Prostate gland (tissue), 2 donors: ENCODE data around the gene ARHGAP4. TPM values are rescaled to one million over a fixed set of nuclear protein-coding genes. Genes with fewer than 3 reads are reported as not detected.
A peak's percentile ranks its signal among the peaks of the same experiment; 100 is the strongest.

Experiments
- DNase-seq: peaks from one replicate; pipeline ENCODE4 v3.0.0-alpha.2; 2019; ENCODE audit warnings: low spot score
- H3K27ac ChIP-seq, 2 donors: fragments of 200-600 bp; sonication (generic); 2 replicates each; pipeline ENCODE4 v1.5.1; 2017 to 2019
- H3K27me3 ChIP-seq: fragments of 200-600 bp; sonication (generic); replicated peaks from 2 replicates; pipeline ENCODE4 v1.5.1; 2019; ENCODE audit not compliant: insufficient read depth
- H3K36me3 ChIP-seq, 2 donors: fragments of 200-600 bp; sonication (generic); 1 replicate in 1 of 2; 2 replicates in 1 of 2; pipeline versions ENCODE4 v1.5.1 to v1.8.1; 2017 to 2019
- H3K4me1 ChIP-seq: fragments of 200-600 bp; sonication (generic); replicated peaks from 2 replicates; pipeline ENCODE4 v1.5.1; 2019
- H3K4me3 ChIP-seq, 2 donors: fragments of 200-600 bp; sonication (generic); 2 replicates each; pipeline ENCODE4 v1.5.1; 2017 to 2019
- H3K9me3 ChIP-seq: fragments of 200-600 bp; sonication (generic); 2 replicates; pipeline ENCODE4 v1.5.1; 2017
- CTCF ChIP-seq, 4 experiments: fragments of 200-600 bp in 2 of 4; fragments of 450-650 bp in 2 of 4; sonication (generic) in 2 of 4; IDR thresholded peaks; 1 replicate in 3 of 4; 2 replicates in 1 of 4; pipeline ENCODE4 v1.5.1; 2016 to 2019; ENCODE audit warnings: antibody characterized with exemption in 4 of 4, mild to moderate bottlenecking in 2 of 4, moderate library complexity in 2 of 4
- POLR2A ChIP-seq: fragments of 450-650 bp; IDR thresholded peaks from one replicate; pipeline ENCODE4 v1.6.1; 2016; ENCODE audit warnings: antibody characterized with exemption, mild to moderate bottlenecking
- POLR2AphosphoS5 ChIP-seq: sonication (generic); formaldehyde crosslinking; IDR thresholded peaks from one replicate; pipeline ENCODE4 v1.6.1; 2017; ENCODE audit warnings: antibody characterized with exemption
- WGBS: methylation state at CpG from one replicate; pipeline ENCODE4 v1.1.5; 2018; 5-methylcytosine and 5-hydroxymethylcytosine counted together
- intact Hi-C: fragments of 100-400 bp; cut with DNase I; formaldehyde crosslinking; loops from one replicate; pipeline ENCODE4 v1.14.2; 2022
- total RNA-seq, 2 donors: library from RNA; depleted of rRNA; stranded (reverse); fragments of >200 nt; gene quantifications; one replicate each; pipeline ENCODE4 v1.1.0, GENCODE V29; 2016

ARHGAP4 gene
- total RNA-seq, 2 donors from 2014 or later: 11.9 to 41.1 TPM

DNA sequence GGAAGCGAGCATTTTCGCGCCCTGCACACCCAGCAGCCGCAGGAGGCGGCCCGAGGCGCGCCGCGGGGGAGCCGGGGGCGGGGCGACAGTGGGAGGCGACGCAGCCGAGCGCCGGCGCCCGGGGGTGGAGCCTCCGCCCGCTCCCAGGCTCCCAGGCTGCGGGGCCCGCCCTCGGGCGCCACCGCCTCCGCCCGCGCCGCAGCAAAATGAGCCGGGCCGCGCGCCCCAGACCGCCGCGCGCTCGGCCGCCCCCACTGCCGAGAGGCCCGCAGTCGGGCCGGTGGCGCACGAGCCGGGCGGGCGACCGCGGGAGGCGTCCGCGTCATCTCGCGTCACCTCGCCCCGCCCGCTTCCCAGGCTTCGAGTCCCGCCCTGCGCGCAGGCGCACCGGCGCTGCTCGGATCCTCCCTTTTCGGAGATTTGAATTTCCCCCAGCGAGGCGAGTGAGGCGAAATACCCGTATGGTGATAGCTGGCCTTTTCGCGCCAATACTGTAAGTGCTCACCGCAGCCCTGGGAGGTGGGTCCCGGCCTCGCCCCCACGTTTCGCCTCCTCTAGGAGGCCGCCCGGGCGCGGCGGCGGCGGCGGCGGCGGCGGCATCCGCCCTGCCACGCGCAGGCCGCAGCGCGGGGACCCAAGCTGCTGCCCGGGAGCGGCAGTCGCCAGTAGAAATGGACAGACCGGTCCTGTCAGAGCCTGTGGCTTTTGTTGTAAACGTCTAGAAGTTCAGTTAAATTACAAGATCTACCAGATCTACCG lies 46.5 kb upstream of the ARHGAP4 start, which contains the start of gene TMEM187:
Gene TMEM187 (plus strand): TSS at position 387 of the 759 bp plus-strand sequence. CDS start 9,309 bp downstream, outside the sequence.
- DNase-seq: peak; percentile 73
- H3K27me3 ChIP-seq: no peaks in the 10 kb centered on the region
- peak within 1 kb of the TSS; percentile 98 for H3K27ac ChIP-seq
- H3K9me3 ChIP-seq: no peaks in the 10 kb centered on the region
- H3K4me3 ChIP-seq: peak within 1 kb of the TSS; percentile 55 to 60
- no peaks in the 10 kb centered on the region for H3K4me1 ChIP-seq
- WGBS: 0% methylated on average over 3 of the region's 103 CpGs
- no peaks in the 10 kb centered on the region for H3K36me3 ChIP-seq
- TF ChIP-seq CTCF (IDR thresholded peaks at IDR 0.05) (peak in 1 of 4 experiments; percentile 9), POLR2A (peak; percentile 58), POLR2AphosphoS5 (peak; percentile 37)
- intact Hi-C loops: no loop called here

DNA sequence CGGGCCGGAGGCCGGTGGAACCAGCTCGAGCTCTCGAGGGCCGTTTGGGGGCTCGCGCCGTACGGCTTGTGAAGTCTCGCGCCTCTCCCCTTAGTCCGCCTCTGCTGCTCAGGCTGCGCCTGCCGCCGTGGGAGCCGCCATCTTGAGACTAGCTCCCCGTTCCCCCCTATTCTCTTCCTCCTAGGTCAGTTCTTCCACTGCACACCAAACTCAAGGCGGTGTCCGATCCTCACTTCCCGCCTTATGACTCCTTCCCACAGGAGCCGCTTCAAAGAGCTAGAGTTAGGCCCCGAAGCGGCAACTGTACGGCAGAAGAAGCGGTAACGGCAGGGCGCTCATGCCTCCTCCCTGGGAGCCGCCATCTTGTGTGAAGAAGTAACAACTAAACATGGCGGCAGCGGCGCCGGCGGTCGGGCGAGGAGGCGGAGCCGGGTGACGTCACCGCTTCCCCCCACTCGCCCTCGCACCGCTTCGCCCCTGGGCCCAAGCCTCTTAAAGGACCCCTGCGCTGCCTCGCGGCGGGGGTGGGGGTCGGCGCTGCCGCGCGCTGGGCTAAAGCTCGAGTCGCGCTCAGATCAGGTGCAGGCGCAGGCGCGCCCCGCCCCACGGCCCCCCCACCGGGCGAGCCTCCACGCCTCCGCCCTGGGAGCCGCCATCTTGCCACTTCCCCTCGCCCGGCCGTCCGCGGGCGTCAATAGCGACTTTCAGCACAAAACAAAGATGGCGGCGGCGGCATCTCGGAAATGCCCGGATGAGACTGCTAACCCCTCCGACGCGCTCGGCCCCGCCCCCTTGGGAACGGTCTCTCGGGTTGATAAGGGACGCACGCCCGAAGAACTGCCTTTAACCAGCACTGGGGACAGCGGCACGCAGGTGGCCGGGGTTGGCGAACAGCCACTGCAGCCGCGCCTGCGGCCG lies 45.6 kb upstream of the ARHGAP4 start, which contains the start of gene HCFC1:
Gene HCFC1 (minus strand): TSS at position 369 of the 918 bp plus-strand sequence. CDS start 978 bp downstream, outside the sequence.
- WGBS: 0% methylated on average over 7 of the region's 96 CpGs
- peak within 1 kb of the TSS; percentile 98 for H3K27ac ChIP-seq
- no peaks in the 10 kb centered on the region for H3K9me3 ChIP-seq
- H3K36me3 ChIP-seq: no peaks in the 10 kb centered on the region
- no peaks in the 10 kb centered on the region for H3K4me1 ChIP-seq
- TF ChIP-seq CTCF (IDR thresholded peaks at IDR 0.05) (no peak), POLR2A (peak; percentile 13)
- DNase-seq: peak; percentile 83
- intact Hi-C loops: no loop called here
- H3K27me3 ChIP-seq: no peaks in the 10 kb centered on the region
- peak within 1 kb of the TSS; percentile 55 to 60 for H3K4me3 ChIP-seq

DNA sequence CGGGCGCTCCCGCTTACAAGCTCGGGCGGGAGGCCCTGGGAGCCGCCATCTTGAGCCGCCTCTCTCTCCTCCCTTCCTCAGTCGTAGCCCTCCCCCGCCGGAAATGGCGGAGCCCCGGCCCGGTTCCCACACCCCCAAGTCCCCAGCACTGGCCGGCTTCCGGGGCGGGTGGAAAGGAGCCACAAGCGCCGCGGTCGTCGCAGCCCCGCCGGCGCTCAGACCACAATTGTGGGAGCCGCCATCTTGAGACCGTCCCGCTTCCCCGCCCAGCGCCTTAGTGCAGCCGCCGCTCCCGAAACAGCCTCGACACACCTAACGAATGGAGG lies 45.0 kb upstream of the ARHGAP4 start:
- intact Hi-C loops: no loop called here

DNA sequence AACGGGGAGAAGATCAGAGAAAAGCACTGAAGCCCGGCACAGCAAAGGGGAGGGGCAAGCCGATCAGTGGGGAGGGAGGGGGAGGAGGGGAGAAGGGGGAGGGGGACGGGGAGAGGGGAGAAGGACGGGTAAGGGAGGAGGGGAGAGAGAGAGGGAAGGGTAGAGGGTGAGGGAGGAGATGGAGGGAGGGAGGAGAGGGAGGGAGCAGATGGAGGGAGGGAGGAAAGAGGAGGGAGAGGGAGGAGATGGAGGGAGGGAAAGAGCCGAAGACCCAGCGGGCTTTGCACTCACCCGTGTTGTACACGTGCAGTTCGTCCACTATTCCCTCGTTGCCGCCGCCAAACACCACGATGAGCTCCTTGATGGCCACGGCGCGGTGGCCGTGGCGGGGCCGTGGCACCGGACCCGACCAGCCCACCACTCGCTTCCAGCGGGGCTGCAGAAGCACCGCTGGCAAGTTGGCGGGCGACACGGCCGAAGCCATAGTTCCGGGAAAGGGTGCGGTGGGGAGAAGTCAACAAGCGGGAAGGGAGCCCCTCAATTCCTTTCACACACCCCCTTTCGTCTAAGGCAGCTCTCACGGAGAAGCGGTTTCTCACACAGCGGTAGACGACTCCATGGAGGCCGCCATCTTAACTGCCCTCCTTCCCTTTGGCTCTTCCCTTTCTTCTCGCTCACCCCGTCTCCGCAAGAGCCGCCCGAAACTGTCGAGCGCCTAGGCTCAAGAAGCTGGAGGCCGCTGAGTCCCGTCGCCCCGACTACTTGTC lies 44.5 kb upstream of the ARHGAP4 start:
- no peaks in the 10 kb centered on the region for H3K4me1 ChIP-seq
- no peaks in the 10 kb centered on the region for H3K9me3 ChIP-seq
- H3K4me3 ChIP-seq: peak overlapping the region; percentile 55 to 60
- 0% methylated on average over 20 of the region's 49 CpGs for WGBS
- intact Hi-C loops: no loop called here
- H3K27me3 ChIP-seq: no peaks in the 10 kb centered on the region
- peak overlapping the region; percentile 98 for H3K27ac ChIP-seq
- H3K36me3 ChIP-seq: no peaks in the 10 kb centered on the region
- TF ChIP-seq POLR2A (no peak), POLR2AphosphoS5 (no peak), CTCF (IDR thresholded peaks at IDR 0.05) (no peak)
- no peak for DNase-seq

More for the DNA sequence above, 45.0 kb upstream of the ARHGAP4 start:
- H3K27me3 ChIP-seq: no peaks in the 10 kb centered on the region
- 0% methylated on average over 8 of the region's 34 CpGs for WGBS
- peak; percentile 78 for DNase-seq
- H3K27ac ChIP-seq: peak overlapping the region; percentile 98
- no peaks in the 10 kb centered on the region for H3K4me1 ChIP-seq
- TF ChIP-seq CTCF (IDR thresholded peaks at IDR 0.05) (no peak), POLR2AphosphoS5 (peak; percentile 37), POLR2A (peak; percentile 71)
- peak overlapping the region; percentile 55 to 60 for H3K4me3 ChIP-seq
- H3K36me3 ChIP-seq: no peaks in the 10 kb centered on the region
- H3K9me3 ChIP-seq: no peaks in the 10 kb centered on the region
